GM11168 (cell line): ENCODE data around the gene SMIM23.

ENCODE experiments used
- in situ Hi-C: fragments of 300-500 bp; cut with MboI; formaldehyde crosslinking; loops from one replicate; pipeline ENCODE4 v1.12.0; 2022; ENCODE audit warnings: low sequenced_read_pairs; ENCODE audit not compliant: unreplicated experiment

SMIM23 gene

DNA sequence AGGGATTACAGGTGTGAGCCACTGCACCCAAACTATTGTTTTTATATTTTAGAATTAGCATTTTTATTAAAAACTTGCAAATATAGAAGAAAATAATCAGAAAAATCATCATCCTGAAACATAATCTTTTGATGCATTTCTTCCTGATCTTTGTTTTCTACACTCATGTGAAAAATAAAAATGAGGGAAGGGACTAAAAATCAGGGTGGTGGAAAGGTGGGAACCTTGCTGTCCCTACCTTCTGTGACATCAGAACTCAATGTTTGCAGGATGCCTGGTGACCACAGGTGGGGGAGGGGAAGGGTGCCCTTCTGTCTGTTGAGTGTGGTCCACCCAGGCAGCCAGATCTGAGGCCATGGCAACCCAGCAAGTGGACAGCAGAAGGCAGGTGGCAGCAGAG is at the start of gene SMIM23:
SMIM23 (plus strand) TSS at position 301 of the 400 bp plus-strand sequence; CDS start at position 356, 55 bp downstream.
- in situ Hi-C loops = no loop called here

DNA sequence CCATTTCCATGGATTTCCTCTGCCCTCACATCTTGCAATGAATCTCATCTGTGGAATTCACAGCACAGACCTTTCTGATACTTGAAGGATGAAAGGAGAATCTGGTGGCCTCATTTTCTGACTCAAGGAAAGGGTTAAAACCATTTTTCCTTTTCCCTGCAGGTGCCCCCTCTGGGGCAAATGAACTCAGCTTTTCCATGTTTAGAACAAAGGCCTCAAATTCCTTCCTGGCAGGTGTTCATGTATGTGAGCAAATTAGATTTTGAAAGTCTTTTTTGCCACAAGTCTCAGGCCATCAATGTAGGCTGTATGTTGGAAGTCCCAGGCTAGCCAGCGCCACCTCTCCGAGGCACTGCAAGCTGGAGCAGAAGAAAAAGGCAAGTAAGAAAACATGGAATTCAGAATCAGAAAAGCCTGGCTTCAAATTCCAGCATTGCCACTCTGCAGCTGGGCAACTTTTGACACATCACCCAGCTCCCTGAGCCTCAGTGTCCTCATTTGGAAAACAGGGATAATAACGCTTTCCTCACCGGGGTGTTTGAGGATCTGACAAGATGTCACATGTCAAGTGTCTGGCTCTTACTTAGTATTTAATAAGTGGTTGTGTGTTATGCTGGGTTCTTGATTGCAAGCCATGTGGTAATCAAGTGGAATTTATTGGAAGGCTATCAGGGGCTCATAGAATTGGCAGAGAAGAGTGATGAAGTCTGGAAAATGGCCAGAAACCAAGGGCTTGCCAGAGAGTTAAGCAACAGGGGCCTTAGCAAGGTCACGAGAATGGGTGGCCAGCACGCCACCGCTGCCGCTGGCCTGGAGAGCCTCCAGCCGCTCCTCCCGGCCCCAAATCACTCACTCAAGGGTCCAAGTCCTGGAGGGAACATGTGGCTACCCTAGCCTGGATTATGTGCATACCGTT is 48.4 kb upstream of the SMIM23 start:
- in situ Hi-C loops = no loop called here

DNA sequence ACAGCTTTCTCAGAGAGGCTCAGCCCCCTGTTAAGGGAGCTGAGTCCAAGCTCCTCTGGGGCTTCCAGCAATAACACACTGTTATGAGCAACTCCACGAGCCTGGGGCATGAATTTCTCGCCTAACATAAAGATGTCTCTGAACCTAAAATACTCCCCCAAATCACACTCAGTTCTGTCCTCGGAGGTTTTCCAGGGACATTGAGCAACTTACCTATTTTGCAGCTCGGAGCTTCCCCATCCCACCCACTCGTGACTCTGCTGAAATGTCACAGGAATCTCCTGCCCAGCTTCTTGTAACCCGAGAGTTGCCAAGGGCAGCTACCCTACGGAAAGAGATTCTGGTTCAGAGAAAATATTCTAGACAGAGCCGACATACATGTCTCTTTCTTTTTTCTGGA is 47.1 kb upstream of the SMIM23 start:
- in situ Hi-C loops = no loop called here

DNA sequence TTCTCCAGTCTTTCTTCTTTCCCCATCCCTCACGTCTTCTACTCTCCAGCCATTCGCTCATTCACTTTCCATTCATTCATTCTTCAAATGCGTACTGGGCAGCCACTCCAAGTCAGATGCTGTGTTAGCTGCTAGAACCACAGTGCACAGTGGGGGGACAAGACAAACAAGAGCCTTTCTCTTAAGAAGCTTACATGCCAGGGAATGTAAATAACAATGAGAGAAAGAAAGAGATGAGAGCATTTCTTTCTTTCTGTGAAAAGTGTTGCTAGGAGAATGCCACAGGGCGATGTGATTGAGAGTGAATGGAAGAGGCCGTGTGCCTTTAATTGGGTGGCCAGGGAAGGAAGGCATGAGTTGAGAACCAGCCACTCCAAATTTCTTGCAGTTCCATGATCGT is 46.3 kb upstream of the SMIM23 start:
- in situ Hi-C loops = no loop called here

DNA sequence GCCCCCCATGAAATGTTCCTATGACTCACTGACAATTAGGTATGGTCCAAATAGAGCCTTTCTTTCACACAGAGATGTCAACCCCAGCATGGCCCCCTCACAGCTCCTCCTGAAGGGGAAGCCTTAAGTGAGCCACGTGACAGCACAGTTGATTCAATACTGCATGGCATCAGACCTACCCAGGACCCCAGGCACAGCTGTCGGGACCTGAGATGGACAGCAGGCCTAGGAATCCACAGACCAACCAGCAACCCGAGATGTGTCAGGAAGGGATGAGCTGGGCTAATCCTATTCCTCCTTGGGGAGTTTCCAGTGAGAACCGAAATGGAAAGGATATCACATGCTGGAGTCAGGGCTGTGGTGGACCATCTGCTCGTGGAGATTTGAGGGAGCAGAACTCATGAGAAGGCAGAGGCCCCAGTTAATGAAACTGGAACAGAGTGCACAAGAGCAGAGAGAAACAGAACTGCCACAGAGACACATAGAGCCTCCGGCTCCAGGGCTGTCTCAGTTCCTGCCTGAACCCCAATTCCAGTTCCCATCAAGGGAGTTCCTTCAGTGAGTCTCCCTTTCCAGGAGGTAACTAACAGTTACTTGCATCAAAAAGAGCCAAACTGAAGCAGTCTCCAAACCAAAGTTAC is 42.1 kb upstream of the SMIM23 start:
- in situ Hi-C loops = no loop called here

- in situ Hi-C loops = no loop called here
These were observed 41.4 kb upstream of the SMIM23 start for GRCh38 chr5:171744264-171744663.

- in situ Hi-C loops = no loop called here
These were observed 40.7 kb upstream of the SMIM23 start for GRCh38 chr5:171744882-171745281.

- in situ Hi-C loops = no loop called here
These were observed 40.0 kb upstream of the SMIM23 start for GRCh38 chr5:171745602-171746001.

DNA sequence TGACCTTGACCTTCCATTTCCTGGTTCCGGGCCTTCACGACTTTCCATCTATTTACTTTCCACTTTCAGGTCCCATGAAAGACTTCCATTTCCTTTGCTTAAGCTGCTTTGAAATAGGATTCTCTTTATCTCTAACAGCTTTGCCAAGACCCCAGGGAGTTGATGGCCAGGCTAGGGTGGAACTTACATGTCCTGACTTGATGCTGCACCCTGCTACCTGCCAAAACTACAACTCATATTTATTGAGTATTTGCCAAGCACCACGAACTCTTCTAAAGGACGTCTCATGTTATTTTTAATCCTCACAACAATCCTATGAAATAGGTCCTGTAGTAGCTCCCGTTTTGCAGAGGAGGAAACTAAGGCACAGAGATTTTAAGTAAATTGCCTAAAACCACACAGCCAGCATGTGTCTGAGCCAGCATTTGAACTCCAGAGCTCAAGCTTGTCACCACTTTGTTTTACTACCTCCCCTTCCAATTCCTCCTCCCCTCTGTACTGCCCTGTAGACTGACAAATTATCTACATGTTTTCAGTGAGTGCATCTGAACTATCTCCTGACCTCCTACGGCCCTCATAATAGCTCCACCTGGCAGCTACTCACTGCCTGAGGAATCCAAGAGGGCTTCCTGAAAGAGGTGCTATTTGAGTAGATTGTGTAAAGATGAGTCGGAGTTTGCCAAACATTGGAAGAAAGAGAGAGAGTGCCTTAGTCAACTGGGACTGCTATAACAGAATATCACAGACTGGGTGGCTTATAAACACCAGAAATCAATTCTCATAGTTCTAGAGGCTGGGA is 38.4 kb upstream of the SMIM23 start:
- in situ Hi-C loops = no loop called here

DNA sequence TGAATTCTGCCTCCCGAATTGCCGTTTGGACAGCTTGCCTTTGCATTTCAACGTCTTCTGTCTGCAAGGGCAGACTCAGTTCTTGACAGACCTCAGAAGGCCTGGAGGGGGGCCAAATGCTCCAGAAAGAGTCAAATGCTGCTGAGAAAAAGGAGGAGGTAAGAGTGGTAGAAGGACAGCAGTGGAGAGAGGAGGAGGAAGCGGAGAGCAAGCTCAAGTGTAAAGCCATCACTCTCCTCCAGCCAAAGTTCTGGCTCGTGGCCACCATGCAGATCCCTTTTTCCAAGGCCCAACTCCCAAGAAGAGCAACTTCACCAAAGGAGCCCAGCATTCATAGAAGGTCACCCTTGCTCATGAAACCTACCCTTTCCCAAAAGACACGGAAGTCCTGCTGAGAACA is 36.9 kb upstream of the SMIM23 start:
- in situ Hi-C loops = no loop called here

GRCh38 chr5:171749365-171749764 is 36.3 kb upstream of the SMIM23 start:
- in situ Hi-C loops = no loop called here

DNA sequence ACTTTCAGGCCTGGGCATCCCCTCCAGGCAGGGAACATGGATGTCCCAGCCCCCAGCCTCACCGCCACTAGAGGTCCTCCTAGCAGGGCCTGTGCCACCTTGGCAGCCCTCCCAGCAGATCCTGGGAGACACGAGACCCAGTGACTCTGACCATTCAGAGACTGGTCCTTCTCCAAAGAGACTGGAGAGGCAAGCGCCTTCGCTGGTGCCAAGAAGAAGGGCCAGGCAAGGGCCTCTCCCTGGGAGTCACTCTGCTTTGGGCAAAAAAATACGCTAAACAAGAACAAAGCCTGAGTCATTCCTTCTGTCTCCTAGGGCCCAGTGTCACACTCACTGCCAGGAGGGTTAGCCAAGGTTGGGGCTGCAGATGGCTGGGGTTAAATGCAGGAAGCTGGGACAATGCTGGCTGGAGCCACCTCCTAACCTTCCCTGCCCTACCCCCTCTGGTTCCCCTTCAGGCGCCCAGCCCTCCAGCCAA is 35.3 kb upstream of the SMIM23 start:
- in situ Hi-C loops = no loop called here

- in situ Hi-C loops = no loop called here
These were observed 30.2 kb upstream of the SMIM23 start for GRCh38 chr5:171755354-171755821.

GRCh38 chr5:171757853-171758535 is 27.6 kb upstream of the SMIM23 start:
- in situ Hi-C loops = no loop called here

- in situ Hi-C loops = no loop called here
These were observed 25.8 kb upstream of the SMIM23 start for GRCh38 chr5:171759777-171760176.

DNA sequence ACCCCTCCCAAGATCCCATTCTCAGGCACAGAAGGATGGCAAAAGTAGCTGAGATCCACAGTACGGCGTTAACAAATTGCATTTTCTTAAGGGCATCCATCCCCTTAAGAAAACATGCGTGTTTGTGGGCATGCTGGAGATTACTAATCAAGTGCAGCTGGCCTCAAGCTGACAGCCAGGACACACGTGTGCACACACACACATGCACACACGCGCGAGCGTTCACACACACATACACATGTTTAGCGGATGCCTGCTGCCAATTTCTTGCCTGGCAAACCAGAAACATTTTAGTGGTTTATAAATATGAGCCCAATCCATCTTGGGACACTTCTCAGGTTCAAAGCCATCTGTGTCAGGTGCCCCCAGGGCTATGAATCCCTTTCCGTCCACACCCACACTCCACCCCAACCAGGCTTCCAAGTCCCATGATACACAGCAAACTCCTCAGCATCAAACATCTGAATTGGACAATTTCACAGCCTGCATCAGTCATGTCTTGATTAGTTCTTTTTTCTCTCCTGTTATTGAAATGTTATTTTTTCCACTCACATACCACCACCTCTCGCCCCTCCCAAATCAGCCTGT is 23.5 kb upstream of the SMIM23 start:
- in situ Hi-C loops = no loop called here

DNA sequence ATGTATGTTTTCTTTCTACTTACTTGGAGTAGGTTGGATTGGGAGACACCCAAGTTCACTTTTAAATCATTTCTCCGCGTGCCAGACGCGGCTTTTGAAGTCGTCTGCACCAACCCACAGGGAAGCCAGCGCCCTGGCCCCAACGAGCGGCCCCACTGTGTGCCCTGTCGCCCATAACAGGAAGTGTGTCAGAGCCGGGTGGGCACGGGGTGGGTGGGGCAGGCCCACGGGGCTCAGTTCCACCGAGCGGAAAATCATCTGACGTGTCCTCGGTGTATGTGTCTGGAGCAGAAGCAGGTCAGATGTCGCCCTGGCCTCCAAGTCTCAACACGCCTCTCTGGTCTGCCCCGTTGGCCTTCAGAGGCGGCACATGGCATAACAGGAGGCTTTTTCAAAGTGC is 22.7 kb upstream of the SMIM23 start:
- in situ Hi-C loops = no loop called here

DNA sequence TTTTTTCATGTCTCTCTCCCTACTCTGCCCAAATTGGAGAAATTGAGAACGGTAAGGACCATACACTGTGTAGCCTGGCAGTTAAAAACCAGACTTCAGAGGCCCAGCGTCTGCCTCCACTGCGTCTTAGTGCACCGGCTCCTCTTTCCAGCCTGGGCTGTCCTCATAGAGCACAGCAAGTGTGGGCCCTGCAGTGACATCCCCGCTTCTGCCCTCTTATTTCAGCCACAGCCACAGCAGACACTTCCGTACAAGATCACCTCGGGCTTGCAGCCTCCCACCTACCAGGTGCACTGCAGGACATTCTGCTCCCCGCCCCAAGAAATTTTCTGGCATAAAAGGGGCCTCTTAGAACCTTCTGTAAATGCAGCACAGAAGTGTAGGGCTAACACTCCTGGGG is 21.4 kb upstream of the SMIM23 start:
- in situ Hi-C loops = no loop called here

DNA sequence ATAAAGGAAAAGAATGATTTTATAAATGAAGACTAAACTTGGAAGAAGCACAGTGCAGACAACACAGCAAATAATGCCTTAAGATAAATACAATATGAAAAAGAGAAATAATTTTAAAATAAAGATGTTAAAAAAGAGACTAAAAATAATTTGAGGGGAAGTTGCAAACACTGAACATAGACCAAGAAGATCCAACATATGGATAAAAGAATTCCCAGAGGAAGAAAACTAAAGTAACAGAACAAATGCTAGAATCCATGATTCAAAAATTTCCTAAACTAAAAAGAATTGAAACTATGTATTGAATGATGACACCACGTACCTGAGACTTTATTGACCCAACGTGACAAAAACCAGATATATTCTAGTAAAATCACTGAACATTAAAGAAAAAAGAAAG is 18.7 kb upstream of the SMIM23 start:
- in situ Hi-C loops = no loop called here

DNA sequence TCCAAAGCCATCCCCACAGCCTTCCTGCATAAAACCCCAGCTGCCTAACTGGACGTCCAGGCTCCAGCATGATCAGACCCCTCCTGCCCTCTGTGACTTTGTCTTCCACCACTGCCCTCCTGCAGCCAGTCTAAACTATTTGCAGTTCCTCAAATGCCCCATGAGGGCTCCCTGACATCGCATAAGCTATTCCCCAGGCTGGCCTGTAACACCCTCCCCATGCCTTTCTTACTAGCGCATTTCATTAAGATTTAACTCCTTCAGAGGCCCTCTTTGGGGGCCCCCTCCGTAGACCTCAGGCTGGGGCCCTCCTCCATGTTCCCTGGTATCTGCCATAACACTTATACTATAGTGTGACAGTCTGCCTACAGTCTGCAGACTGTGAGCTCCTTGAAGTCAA is 15.5 kb upstream of the SMIM23 start:
- in situ Hi-C loops = no loop called here
